Activated T-cell treated with anti-CD3 and anti-CD28 coated beads for 48 hours (primary cell): ENCODE results near the gene C15orf39.
"Not testable (repeated sequence)": the region's sequence is repeated elsewhere in the genome, so short reads cannot be mapped to it uniquely, and the experiment has no call there.

Source experiments
- DNase-seq: peaks from one replicate; pipeline ENCODE4 v3.0.0-alpha.2; 2020; ENCODE audit warnings: low read depth

The C15orf39 gene

DNA sequence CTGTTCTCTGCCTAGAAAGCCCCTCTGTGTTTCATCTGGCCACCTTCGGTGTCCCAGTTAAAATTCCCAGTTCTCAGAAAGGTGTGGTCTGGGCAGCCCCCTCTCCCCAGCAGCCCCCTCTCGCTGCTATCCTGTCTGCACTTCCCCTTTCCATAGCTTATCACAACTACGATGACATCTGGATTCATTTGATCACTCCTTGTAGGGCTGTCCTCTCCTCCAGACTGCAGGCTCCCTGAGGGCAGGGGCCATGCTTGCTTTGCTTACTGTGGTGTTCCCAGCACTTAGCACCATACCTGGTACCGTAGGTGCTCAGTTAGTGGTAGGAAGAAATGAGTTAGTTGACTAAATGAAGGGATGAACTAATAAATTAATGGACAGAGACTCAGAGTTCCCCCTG is 30.2 kb downstream of the C15orf39 start:
- no peak for DNase-seq

DNA sequence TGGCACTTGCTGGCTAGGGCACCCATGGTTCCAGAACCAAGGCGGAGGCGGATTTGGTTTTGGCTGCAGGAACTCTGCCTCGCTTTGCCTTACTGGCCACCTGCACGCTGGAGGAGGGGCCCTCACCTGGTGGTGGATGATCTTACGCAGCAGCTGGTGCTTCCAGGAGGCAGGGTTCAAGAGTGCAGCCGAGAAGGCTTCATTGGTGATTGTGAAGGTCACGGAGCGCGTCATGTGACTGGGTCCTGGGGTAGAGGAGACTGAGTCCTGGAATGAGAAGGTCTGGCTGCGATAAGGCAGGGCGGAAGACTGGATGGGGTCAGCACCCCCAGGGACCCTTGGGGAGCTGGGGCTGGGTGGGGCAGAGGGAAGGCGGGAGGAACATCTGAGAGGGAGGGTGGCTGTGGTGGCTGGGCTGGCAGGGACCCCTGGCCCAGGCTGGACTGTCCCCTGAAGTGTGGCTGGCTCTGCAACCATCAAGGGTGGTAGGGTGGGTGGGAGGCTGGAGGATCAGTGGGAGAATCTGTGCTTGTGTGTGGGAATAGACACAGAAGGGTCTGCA is 30.7 kb downstream of the C15orf39 start:
- no peak for DNase-seq

DNA sequence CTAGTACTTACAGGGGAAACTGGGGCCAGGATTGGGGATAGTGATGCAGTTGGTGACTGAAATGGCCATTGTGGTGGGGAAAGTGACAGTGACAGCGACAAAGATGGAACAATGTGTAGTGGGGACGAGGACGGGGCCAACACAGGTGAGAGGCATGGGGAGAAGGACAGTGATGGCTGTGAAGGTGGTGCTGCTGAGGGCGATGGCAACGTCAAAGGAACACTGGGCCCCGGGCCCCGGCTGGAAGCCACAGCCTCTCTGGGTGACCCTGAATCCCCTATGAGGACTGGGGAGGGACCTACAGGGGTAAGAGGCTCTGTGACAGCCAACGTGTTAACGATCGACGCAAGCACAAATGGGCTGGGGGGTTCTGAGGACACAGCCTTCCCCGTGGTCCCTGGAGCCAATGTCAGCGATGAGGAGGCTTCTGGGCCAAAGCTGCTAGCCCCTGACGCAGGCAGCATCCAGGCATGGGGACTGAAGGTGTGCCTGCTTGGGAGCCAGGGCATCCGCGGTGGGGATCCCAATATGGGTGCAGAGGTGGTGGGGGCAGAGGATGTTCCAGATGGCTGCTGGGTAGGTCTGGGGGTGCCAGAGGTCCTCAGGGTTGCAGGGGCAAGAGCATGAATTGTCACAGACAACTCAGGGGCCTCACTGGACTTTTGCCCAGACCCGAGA is 31.3 kb downstream of the C15orf39 start:
- no peak for DNase-seq

DNA sequence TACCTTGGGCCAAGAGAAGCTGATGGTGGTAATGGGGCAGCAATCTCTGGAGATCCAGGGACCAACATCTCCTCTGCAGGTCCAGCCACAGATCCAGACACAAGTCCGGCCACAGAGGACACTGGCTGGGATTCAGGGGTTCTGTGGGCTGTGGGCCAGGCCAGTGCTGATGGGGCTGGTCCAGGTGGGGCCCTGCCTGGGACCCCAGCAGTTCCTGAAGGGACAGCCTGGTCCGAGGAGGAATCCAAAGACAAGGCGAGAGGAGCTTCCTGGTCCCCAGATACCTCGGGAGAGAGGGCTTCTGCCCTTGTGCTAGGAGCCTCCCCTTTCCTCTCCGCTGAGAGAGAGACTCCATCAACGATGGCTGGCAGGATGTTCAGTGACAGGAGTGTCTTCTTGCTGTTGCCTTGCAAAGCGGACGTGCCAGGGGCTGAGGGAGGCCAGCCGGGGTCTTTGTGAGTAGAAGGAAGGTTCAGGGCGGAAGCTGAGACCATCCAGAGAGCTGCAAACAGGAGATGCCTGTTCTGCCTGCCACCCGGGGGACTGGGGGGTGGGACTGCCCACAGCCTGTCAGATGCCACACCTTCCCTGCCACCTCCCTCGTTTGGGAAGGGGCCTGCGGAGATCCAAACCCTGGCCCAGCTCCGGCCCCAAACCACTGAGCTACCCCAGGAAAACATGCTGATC is 32.0 kb downstream of the C15orf39 start:
- no peak for DNase-seq

DNA sequence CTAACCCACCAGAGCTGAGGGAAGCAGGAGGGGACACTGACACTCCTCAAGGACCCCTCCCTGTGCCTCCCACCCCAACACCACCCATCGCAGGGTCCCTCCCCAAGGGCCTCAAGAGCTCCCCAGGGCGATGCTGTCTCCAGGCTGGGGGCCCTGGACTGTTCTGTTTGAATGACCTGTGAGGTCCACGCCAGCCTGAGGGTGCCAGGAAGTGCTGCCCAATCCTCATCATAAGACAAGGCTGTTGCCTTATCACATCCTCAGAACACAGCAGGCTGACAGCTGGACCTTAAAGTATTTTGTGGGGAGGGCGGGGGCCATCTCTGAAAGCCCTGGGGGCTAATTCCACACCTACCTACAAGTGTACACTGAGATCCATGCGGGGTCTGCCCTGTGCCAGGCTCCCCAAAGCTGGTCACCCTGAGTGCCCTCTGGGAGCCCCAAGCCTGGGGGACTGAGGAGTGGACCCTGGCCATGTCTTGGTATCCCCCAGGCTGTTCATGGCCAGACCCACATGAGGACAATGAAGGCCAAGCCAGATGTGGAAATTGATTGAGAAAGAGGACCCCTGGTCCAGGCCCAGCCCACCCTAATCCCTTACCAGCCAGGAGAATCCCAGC is 32.6 kb downstream of the C15orf39 start:
- DNase-seq, result no peak

DNA sequence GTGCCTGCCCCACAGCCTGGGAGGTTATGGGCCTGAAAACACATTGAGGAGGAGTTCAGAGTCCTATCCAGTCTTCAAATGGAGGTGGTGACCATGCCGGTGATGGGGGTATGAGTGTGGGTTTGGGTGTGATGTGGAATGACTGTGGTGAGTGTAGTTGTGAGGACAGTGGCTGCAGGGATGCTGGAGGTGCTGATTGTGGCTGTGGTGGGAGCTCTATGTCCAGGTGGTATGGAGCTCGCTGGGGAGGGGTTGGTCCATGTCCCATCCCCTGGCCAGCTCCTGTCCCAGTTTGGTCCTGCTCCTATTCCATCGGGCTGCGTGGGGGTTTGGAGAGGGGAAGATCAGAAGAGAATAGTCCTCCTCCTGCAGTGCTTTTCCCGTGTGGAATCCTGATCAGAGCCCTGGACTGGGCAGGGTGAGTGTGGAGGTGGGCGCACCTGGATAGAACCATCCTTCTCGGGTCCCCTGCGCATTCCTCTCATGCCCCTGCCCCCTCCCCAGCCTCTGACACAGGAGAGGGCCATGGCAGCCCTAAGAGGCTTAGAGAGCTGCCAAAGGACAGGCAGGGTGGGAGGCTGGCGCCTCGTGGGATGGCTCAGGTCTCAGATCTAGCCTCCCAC is 33.5 kb downstream of the C15orf39 start:
- no peak for DNase-seq

DNA sequence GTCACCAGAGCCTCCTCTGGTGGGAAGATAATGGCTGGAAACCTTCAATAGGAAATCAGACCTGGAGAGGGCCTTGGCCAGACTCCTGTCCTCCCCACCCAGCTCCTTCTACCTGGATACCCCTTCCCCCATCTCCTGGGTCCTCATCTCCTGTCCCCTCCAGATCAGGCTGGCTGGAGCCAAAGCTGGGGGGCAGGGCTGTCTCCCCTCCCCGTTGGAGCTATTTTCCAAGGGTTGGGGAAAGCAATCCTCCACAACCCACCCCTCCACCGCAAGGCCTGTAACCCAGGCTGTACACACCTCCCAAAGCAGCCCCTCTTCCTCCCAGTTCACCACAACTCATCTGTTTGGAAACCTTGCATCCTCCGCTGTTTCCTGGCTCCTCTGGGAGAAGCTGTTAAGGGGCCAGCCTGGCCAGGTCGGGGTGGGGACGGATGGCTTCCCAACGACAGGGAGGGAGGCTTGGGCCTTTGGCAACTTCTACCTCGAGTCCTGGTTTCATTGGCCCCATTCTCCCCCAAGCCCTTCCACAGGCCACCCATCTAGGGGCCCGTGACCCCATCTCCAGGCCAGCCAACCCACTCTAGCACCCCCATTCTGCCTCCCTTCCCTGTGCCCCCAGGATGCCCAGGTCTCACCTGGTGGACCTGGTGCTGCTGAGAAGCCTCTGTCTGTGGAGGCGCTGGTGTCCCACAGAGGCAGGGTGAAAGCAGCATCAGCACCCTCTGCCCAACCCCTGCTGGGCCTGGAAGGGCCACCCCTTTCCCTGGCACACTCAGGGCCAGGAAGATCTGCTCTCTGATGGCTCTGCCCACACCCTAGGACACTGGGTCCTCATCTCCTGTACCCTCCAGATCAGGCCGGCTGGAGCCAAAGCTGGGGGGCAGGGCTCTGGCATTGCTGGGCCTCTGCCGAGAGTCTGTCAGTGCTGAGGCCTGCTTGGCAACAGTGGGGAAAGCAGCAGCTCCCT is 34.4 kb downstream of the C15orf39 start:
- DNase-seq, result no peak

DNA sequence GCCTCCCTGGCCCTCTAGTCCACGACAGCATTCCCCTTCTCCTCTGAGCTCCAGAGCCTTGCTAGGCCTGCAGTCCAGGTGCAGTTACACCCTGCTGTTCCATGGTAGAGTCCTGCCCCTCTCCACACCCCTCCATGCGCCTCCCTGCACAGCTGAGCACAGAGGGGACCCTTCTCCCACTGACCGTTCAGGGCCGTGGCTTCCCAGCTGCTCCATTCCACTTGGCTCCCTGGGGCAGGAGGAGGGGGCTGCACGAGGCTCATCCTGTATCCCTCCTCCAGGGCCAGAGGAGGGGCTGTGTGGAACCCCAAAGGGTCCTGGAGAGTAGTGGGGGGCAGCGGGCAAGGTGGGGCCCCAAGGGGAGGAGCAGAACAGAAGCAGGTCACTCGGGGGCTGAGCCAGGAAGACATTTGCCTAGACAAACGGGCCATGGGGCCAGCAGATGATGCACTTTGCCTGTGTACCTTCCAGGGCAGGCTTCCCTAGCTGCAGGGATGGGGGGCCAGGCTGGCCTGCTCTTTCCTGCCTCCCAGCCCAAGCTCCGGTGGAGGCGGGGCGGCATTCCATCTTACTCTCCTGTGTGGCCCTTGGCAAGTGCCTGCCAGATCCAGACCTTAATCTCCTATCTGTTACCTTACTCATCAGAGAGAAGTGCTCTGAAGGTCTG is 35.8 kb downstream of the C15orf39 start:
- DNase-seq, result no peak

DNA sequence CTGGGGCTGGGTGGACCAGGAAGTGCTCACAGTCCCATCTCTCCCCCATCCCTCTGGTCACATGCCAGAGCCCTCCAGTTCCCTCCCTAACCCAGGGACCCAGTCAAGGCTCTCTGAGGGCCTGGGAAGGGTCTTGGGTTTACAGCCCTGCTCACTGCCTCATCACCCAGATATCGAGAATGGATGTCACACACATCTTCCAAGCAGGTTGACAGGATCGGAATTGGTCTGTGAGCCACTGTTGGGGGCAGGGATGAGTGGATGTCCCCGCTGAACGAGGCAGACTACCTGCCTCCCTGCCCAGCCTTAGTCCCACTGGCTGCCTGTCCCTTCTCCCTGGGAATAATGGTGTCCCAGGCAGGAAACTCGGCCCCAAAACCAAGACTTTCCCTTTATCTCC is 36.5 kb downstream of the C15orf39 start:
- DNase-seq, result no peak

DNA sequence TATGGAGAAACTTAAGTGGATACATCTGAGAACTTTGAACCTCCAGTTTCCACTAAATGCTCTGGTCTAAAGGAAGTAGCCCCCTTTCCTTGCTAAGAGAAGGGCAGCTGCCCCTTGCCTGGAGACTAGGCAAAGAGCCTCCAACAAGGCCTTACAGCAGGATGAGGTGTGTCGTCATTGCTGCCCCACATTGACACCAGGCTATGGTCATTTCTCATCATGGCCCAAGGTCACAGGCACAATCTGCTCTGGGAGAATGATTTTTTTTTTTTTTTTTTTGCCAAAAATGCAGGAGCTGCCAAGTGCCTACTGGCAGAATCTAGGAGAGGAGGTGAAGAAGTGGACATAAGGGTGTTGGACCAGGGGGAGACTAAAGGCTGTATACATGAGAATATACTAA is 44.1 kb downstream of the C15orf39 start:
- not testable (repeated sequence) for DNase-seq

DNA sequence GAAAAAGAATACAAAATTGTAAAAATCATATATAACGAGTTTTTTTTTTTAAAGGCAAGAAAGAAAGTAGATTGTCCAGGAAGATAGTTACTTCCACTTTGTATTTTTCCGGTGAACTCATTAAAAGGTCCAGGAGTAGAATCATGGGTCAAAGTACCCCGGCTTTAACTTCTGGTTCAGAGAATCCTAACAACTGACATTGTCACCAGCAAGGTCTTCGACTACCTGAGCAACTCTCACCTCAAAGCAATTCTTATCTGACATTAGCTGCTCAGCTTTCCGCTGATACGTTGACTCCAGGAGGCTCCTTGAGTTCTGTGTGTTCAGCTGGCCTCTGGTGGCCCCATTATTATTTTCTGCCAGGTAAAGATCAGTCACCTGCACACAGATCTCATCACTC is 47.3 kb downstream of the C15orf39 start:
- DNase-seq, result not testable (repeated sequence)

DNA sequence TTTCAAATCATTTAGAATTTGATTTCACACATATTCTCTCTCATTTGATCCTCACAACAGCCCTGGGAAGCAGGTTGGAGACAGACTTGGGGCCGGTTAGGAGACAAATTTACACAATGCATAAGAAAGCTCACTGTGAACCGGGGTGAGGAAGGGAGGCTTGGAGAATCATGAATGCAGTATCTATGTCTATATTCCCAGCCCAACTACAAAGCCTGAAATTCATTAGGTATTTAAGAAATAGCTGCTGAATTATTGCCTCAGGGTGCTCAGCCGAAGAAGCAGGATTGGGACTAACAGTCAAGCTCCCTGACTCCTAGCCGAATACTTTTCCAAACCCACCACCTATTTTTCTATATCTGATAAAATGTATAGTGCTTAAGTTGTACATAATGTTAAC is 48.0 kb downstream of the C15orf39 start:
- DNase-seq, result no peak

DNA sequence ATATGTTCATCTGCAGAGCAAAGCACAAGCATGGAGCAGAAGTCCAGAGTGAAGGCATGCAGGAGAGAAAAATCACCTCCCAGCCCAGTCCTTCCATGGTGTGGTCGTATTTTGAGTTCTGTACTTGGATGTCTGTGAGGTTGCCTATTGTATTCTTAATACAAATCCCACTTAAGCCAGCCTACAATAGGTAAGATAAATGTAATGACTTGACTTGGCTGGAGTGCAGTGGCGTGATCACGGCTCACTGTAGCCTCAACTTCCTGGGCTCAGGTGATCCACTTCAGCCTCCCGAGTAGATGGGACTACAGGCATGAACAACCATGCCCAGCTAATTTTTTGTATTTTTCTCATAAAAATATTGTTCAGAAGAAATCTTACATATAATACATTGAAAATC is 49.7 kb downstream of the C15orf39 start:
- not testable (repeated sequence) for DNase-seq

DNA sequence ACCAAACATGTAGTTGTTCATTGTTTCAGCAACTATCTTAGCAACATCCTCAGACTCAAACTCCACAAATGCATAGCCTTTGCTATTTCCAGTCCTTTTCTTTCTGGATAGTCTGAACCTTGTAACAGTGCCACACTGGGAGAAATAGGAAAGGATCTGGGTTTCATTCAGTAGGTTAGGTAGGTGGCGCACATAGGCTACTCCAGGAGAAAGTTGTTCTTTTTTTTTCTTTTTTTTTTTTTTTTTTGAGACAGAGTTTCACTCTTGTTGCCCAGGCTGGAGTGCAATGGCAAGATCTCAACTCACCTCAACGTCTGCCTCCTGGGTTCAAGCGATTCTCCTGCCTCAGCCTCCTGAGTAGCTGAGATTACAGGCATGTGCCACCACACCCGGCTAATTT is 50.6 kb downstream of the C15orf39 start:
- not testable (repeated sequence) for DNase-seq

DNA sequence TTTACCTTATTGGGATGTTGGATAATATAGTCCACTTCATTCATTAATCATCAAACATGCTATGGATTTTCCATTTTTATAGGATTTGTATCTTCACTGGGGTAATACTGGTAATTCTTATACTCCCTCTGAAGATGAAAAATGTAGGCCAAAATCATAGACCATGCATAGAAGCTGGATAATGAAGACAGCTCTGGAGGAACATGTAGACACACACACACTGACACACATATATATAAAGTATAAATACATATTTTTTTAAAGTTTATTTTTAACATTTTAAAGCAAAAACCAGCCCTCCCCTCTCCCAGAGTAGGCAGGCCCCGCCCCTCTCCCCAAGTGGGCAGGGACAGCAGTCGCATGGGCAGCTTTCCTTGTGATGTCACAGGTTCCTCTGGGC is 56.4 kb downstream of the C15orf39 start, which contains the start of gene GOLGA6C:
Gene GOLGA6C, plus strand, starts transcription at position 301 of the 400 bp plus-strand sequence. CDS start 265 bp downstream, outside the sequence.
- DNase-seq, result not testable (repeated sequence)

DNA sequence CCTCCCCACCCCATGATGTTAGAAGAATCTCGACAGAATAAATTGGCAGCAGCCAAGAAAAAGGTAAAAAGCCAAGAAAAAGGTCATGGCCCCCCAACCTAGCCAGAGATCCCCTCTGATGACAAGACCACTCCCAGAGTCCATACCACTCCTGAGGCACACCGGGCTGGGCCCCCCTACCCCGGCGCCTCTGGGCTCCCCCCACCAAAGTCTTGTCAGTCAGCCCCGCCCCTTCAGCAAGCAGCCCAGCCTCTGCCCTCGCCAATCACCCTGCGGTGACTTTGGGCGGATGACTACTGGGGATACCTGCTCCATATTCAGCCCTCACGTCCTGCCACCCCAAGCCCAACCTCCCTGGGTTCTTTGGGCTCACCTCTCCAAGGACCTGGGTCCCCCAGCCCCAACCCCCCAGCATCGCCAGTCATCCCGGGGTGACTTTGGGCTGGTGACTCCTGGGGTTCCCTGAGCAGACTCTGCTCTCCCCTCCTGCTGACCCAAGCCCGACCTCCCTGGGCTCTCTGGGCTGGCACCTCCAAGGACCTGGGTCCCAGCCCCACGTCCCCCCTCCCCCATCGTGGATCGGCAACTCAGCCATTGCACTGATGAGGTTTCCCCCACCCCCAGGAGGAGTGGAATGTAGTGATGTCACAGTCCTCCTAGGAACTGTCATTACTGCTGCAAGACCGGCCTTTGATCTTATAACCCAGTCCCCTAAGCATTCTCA is 57.1 kb downstream of the C15orf39 start:
- not testable (repeated sequence) for DNase-seq

DNA sequence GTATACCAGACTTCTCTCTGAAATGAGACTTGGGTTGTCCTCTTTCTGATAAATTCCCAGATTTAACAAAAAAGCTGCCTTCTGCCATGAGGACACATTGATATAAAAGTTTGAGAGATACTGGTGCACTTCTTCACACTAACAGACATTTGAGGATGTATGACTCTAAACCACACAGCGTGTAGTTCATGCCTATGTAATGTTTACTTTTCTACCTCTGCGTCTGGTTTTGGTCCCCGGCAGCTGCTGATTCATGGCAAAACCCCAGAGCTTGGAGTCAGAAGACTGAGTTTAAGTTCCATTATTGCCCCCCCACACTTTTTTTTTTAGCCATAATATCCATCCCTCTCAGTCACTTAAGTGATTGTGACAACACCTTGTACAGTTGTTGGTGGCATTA is 58.2 kb downstream of the C15orf39 start:
- DNase-seq, result not testable (repeated sequence)
